ENCODE data around the gene MOK. TPM values are rescaled to one million over a fixed set of nuclear protein-coding genes. Genes with fewer than 3 reads are reported as not detected.

MOK gene
- total RNA-seq, 1 donor: 12.9 TPM

DNA sequence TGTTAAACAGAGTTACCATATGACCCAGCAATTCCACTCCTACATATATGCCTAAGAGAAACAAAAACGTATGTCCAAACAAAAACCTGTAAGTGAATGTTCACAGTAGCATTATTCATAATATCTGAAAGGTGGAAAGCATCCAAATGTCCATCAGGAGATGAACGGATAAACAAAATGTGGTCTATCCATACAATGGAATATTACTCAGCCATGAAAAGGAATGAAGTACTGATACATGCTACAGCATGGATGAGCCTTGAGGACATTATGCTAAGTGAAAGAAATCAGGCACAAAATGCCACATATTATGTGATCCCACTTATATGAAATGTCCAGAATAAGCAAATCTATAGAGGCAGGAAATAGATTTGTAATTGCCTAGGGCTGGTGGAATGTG, 16.8 kb downstream of the MOK start:
- DNase-seq (ENCODE audit: low read depth in 2 of 3, low spot score in 2 of 3): no peak

DNA sequence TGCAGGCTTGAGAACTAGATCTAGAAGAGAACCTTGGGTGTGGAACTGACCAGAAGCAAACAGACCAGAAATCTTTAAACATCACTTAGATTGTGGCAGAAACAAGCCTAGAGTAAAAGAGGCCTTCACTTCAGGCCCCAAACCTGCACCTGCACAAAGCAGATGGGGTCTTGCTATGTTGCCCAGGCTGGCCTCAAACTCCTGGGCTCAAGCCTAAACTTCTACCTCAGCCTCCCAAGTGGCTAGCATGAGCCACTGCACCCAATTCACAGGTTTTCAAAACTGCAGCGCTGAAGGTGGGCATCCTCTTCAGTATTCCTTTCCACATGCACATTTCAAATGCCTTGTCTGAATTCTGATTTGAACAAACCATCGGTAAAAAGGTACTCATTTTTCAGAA, 19.9 kb downstream of the MOK start:
- DNase-seq (ENCODE audit: low read depth in 2 of 3, low spot score in 2 of 3): no peak

GRCh38 chr14:102283631-102284129, 21.3 kb downstream of the MOK start:
- DNase-seq (ENCODE audit: low read depth in 2 of 3, low spot score in 2 of 3): peak in 1 of 3 donors; percentile 57

DNA sequence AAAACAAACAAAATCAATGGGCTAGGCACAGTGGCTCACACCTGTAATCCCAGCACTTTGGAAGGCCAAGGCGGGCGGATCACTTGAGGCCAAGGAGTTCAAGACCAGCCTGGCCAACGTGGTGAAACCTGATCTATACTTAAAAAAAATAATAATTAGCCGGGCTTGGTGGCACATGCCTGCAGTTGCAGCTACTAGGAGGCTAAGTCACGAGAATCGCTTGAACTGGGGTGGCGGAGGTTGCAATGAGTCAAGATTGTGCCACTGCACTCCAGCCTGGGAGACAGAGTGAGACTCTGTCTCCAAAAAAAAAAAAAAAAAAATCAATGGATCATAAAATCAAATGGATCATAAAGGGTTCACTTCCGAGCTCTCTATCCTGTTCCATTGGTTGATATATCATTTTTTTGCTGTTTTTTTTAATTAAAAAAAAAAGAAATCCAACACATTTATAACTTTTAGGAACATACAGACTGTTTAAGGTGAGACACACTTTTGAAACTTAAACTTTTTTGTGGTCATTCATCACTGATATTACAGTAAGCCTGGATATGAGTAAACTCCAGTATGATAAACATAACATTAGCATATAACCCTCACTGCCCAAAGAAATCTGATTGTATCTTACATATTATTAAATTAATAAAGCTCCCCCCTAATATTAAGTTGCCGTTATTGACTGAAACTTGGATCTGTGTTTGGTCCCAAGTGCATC, 22.1 kb downstream of the MOK start:
- no peak for DNase-seq (ENCODE audit: low read depth in 2 of 3, low spot score in 2 of 3)

- DNase-seq (ENCODE audit: low read depth in 2 of 3, low spot score in 2 of 3): no peak
These were observed 24.5 kb downstream of the MOK start for GRCh38 chr14:102280376-102280962.

GRCh38 chr14:102279688-102280348, 25.1 kb downstream of the MOK start:
- no peak for DNase-seq (ENCODE audit: low read depth in 2 of 3, low spot score in 2 of 3)

DNA sequence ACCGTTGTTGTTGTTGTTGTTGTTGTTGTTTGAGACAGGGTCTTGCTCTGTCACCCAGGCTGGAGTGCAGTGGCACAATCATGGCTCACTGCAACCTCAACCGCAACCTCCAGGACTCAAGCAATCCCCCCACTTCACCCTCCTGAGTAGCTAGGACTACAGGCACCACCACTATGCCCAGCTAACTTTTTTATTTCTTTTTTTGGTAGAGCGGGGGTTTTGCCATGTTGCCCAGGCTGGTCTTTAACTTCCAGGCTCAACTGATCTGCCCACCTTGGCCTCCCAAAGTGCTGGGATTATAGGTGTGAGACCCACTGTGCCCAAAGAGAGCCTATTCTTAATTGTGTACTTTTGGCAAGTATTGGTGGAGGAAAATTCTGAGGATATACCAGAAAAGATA, 25.7 kb downstream of the MOK start:
- DNase-seq (ENCODE audit: low read depth in 2 of 3, low spot score in 2 of 3): no peak

DNA sequence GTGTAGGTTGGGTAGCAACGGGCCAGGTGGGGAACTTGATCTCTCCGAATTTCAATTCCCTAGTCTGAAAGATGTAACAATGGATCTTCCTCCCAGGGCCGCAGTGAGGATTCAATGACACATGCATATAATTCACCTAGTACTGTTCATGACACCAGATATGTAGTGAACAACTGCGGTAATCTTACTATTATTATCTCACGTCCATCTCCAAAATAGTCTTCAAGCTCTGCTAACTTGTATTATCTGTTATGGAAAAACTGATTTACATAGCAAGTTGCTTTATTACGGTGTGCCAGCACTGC, 26.4 kb downstream of the MOK start:
- no peak for DNase-seq (ENCODE audit: low read depth in 2 of 3, low spot score in 2 of 3)

- no peak for DNase-seq (ENCODE audit: low read depth in 2 of 3, low spot score in 2 of 3)
These were observed 26.9 kb downstream of the MOK start for GRCh38 chr14:102277874-102278630.

- DNase-seq (ENCODE audit: low read depth in 2 of 3, low spot score in 2 of 3): no peak
These were observed 29.1 kb downstream of the MOK start for GRCh38 chr14:102275866-102276265.

GRCh38 chr14:102272392-102272791, 32.6 kb downstream of the MOK start:
- DNase-seq (ENCODE audit: low read depth in 2 of 3, low spot score in 2 of 3): no peak

GRCh38 chr14:102264775-102265174, 40.2 kb downstream of the MOK start:
- no peak for DNase-seq (ENCODE audit: low read depth in 2 of 3, low spot score in 2 of 3)

DNA sequence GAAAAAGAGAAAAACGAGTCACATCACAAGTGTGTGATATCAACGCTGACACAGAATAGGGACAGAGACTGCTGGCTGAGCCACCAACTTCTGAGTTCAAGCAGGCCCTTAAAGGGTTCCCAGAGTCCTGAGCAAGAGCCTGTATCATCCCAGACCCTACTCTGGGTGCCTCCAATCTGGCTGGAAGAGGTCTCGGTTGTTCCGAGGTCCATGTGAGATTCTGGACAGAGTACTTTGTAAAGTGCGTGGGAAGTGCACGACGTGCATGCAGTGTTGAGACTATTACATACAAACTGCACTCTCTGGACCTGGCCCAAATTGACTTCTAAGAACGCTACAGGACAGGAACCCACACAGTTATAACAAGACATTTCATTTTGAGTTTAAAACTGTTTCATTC, 40.6 kb downstream of the MOK start:
- DNase-seq (ENCODE audit: low read depth in 2 of 3, low spot score in 2 of 3): no peak

GRCh38 chr14:102262929-102263462, 42.0 kb downstream of the MOK start:
- DNase-seq (ENCODE audit: low read depth in 2 of 3, low spot score in 2 of 3): no peak

- no peak for DNase-seq (ENCODE audit: low read depth in 2 of 3, low spot score in 2 of 3)
These were observed 46.8 kb downstream of the MOK start for GRCh38 chr14:102258136-102258535.

DNA sequence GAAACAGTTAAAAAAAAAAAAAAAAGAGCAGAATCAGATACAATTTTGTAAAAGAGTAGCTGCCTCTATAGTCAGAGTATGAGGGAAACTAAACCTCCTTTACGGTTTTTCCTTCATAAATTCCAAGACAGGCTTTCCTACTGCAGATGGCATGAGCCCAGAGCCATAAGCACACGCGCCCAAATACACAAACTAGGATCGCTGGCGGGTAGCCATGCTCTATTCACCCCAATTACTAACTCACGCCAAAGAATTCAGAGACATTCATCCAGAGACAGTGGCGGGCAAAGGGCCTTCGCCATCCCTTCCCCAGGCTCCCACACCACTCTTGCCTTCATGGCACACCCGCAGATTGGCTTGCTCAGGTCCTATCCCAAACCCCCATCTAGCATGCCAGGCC, 48.2 kb downstream of the MOK start:
- no peak for DNase-seq (ENCODE audit: low read depth in 2 of 3, low spot score in 2 of 3)

- no peak for DNase-seq (ENCODE audit: low read depth in 2 of 3, low spot score in 2 of 3)
These were observed 49.4 kb downstream of the MOK start for GRCh38 chr14:102255401-102256190.

- DNase-seq (ENCODE audit: low read depth in 2 of 3, low spot score in 2 of 3): no peak
These were observed 51.8 kb downstream of the MOK start for GRCh38 chr14:102252834-102253801.

DNA sequence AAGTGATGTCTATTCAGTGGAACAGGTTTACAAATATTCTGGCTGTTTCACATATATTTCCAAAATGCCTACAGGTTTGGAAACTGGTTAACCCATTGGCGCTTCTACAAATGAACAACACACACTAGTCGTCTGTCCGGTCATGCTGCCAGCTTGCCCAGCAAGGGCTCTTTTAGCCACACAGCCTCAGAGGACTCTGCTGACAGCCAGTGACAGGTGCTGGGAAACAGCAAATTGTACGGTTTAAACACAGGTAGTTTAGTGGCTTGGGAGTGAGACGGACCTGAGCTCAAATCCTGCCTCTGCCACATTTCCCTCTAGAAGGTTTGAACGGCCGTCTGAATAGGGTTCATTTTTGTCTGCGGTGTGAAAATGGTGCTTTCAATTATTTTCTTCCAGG, 53.8 kb downstream of the MOK start:
- no peak for DNase-seq (ENCODE audit: low read depth in 2 of 3, low spot score in 2 of 3)
